ENCODE results near the gene RARS2.
"Not testable (repeated sequence)": the region's sequence is repeated elsewhere in the genome, so short reads cannot be mapped to it uniquely, and the experiment has no call there.

GRCh38 chr6:87613018-87613417, 23.2 kb upstream of the RARS2 start:
- TF ChIP-seq POLR2A (IDR thresholded peaks at IDR 0.05); CTCF (IDR thresholded peaks at IDR 0.05 in 4 of 5, conservative IDR thresholded peaks at IDR 0.05 in 1 of 5): not testable (repeated sequence)

Data from gastrocnemius medialis (tissue), 4 donors.